ENCODE data around the gene ZBTB2.

ZBTB2 gene

GRCh38 chr6:151391471-151392413 is at the start of gene ZBTB2:
TSS of gene ZBTB2 (minus strand) at chr6:151391559. CDS start at chr6:151373637, 17,922 bp downstream.
- no peaks in the 10 kb centered on the region for H3K9me3 Mint-ChIP-seq
- H3K36me3 Mint-ChIP-seq = no peaks in the 10 kb centered on the region
- peaks cover 71% of the 10 kb centered on the region for H3K4me1 Mint-ChIP-seq
- peak within 1 kb of the TSS; percentile 95 for H3K4me3 Mint-ChIP-seq
- no peaks in the 10 kb centered on the region for H3K27me3 Mint-ChIP-seq
- peak within 1 kb of the TSS; percentile 98 for H3K27ac Mint-ChIP-seq

- peaks cover 7% of the 10 kb centered on the region for H3K36me3 Mint-ChIP-seq
- H3K9me3 Mint-ChIP-seq = no peaks in the 10 kb centered on the region
- no peak overlapping the region for H3K27ac Mint-ChIP-seq
- H3K4me1 Mint-ChIP-seq = peaks cover 51% of the 10 kb centered on the region
- H3K4me3 Mint-ChIP-seq = no peak overlapping the region
- no peaks in the 10 kb centered on the region for H3K27me3 Mint-ChIP-seq
These were observed 49.6 kb upstream of the ZBTB2 start for GRCh38 chr6:151440930-151441329.

GRCh38 chr6:151440498-151440897 is 49.1 kb upstream of the ZBTB2 start:
- H3K36me3 Mint-ChIP-seq = peaks cover 7% of the 10 kb centered on the region
- H3K4me1 Mint-ChIP-seq = peaks cover 47% of the 10 kb centered on the region
- H3K9me3 Mint-ChIP-seq = no peaks in the 10 kb centered on the region
- no peaks in the 10 kb centered on the region for H3K27me3 Mint-ChIP-seq
- no peak overlapping the region for H3K27ac Mint-ChIP-seq
- no peak overlapping the region for H3K4me3 Mint-ChIP-seq

- no peaks in the 10 kb centered on the region for H3K27me3 Mint-ChIP-seq
- H3K36me3 Mint-ChIP-seq = peaks cover 5% of the 10 kb centered on the region
- peak overlapping the region; percentile 69 for H3K27ac Mint-ChIP-seq
- H3K4me3 Mint-ChIP-seq = no peak overlapping the region
- no peaks in the 10 kb centered on the region for H3K9me3 Mint-ChIP-seq
- peaks cover 28% of the 10 kb centered on the region for H3K4me1 Mint-ChIP-seq
These were observed 46.0 kb upstream of the ZBTB2 start for GRCh38 chr6:151437401-151437800.

- peaks cover 25% of the 10 kb centered on the region for H3K4me1 Mint-ChIP-seq
- H3K4me3 Mint-ChIP-seq = no peak overlapping the region
- no peaks in the 10 kb centered on the region for H3K27me3 Mint-ChIP-seq
- H3K36me3 Mint-ChIP-seq = peaks cover 6% of the 10 kb centered on the region
- no peak overlapping the region for H3K27ac Mint-ChIP-seq
- H3K9me3 Mint-ChIP-seq = no peaks in the 10 kb centered on the region
These were observed 45.4 kb upstream of the ZBTB2 start for GRCh38 chr6:151436802-151437201.

- Mint-ChIP-seq H3K36me3 (peaks cover 6% of the 10 kb centered on the region), H3K27ac (no peak overlapping the region), H3K4me3 (no peak overlapping the region), H3K4me1 (peaks cover 20% of the 10 kb centered on the region), H3K27me3 (no peaks in the 10 kb centered on the region), H3K9me3 (no peaks in the 10 kb centered on the region)
These were observed 44.9 kb upstream of the ZBTB2 start for GRCh38 chr6:151436300-151436699.

- H3K36me3 Mint-ChIP-seq = peaks cover 12% of the 10 kb centered on the region
- H3K27ac Mint-ChIP-seq = no peak overlapping the region
- peaks cover 10% of the 10 kb centered on the region for H3K4me1 Mint-ChIP-seq
- H3K9me3 Mint-ChIP-seq = no peaks in the 10 kb centered on the region
- no peak overlapping the region for H3K4me3 Mint-ChIP-seq
- H3K27me3 Mint-ChIP-seq = no peaks in the 10 kb centered on the region
These were observed 43.0 kb upstream of the ZBTB2 start for GRCh38 chr6:151434369-151434768.

- H3K27ac Mint-ChIP-seq = no peak overlapping the region
- H3K9me3 Mint-ChIP-seq = no peaks in the 10 kb centered on the region
- peaks cover 14% of the 10 kb centered on the region for H3K36me3 Mint-ChIP-seq
- H3K4me1 Mint-ChIP-seq = peaks cover 2% of the 10 kb centered on the region
- H3K27me3 Mint-ChIP-seq = no peaks in the 10 kb centered on the region
- H3K4me3 Mint-ChIP-seq = no peak overlapping the region
These were observed 41.3 kb upstream of the ZBTB2 start for GRCh38 chr6:151432651-151433050.

- peaks cover 16% of the 10 kb centered on the region for H3K36me3 Mint-ChIP-seq
These were observed 40.0 kb upstream of the ZBTB2 start for GRCh38 chr6:151431337-151431736.

GRCh38 chr6:151430886-151431285 is 39.5 kb upstream of the ZBTB2 start:
- no peaks in the 10 kb centered on the region for H3K4me1 Mint-ChIP-seq
- peaks cover 17% of the 10 kb centered on the region for H3K36me3 Mint-ChIP-seq
- no peaks in the 10 kb centered on the region for H3K27me3 Mint-ChIP-seq
- H3K9me3 Mint-ChIP-seq = no peaks in the 10 kb centered on the region
- peak overlapping the region; percentile 26 for H3K27ac Mint-ChIP-seq
- no peak overlapping the region for H3K4me3 Mint-ChIP-seq

More at GRCh38 chr6:151431337-151431736, 40.0 kb upstream of the ZBTB2 start:
- Mint-ChIP-seq H3K9me3 (no peaks in the 10 kb centered on the region), H3K4me1 (no peaks in the 10 kb centered on the region), H3K4me3 (no peak overlapping the region), H3K27ac (peak overlapping the region; percentile 26), H3K27me3 (no peaks in the 10 kb centered on the region)

- no peaks in the 10 kb centered on the region for H3K4me1 Mint-ChIP-seq
- no peaks in the 10 kb centered on the region for H3K9me3 Mint-ChIP-seq
- peaks cover 22% of the 10 kb centered on the region for H3K36me3 Mint-ChIP-seq
- H3K27me3 Mint-ChIP-seq = no peaks in the 10 kb centered on the region
- no peak overlapping the region for H3K27ac Mint-ChIP-seq
- H3K4me3 Mint-ChIP-seq = no peak overlapping the region
These were observed 36.9 kb upstream of the ZBTB2 start for GRCh38 chr6:151428093-151428735.

GRCh38 chr6:151425561-151425960 is 34.2 kb upstream of the ZBTB2 start:
- no peak overlapping the region for H3K27ac Mint-ChIP-seq
- H3K27me3 Mint-ChIP-seq = no peaks in the 10 kb centered on the region
- H3K9me3 Mint-ChIP-seq = no peaks in the 10 kb centered on the region
- no peak overlapping the region for H3K4me3 Mint-ChIP-seq
- peaks cover 12% of the 10 kb centered on the region for H3K36me3 Mint-ChIP-seq
- no peaks in the 10 kb centered on the region for H3K4me1 Mint-ChIP-seq

GRCh38 chr6:151422981-151423380 is 31.6 kb upstream of the ZBTB2 start:
- Mint-ChIP-seq H3K4me1 (no peaks in the 10 kb centered on the region), H3K9me3 (no peaks in the 10 kb centered on the region), H3K4me3 (no peak overlapping the region), H3K27ac (peak overlapping the region; percentile 18), H3K27me3 (no peaks in the 10 kb centered on the region), H3K36me3 (peaks cover 11% of the 10 kb centered on the region)

GRCh38 chr6:151417477-151417876 is 26.1 kb upstream of the ZBTB2 start:
- Mint-ChIP-seq H3K9me3 (no peaks in the 10 kb centered on the region), H3K4me1 (peaks cover 31% of the 10 kb centered on the region), H3K4me3 (no peak overlapping the region), H3K27ac (no peak overlapping the region), H3K27me3 (no peaks in the 10 kb centered on the region), H3K36me3 (peaks cover 26% of the 10 kb centered on the region)

- Mint-ChIP-seq H3K27me3 (no peaks in the 10 kb centered on the region), H3K4me3 (no peak overlapping the region)
These were observed 23.4 kb upstream of the ZBTB2 start for GRCh38 chr6:151414641-151415260.

More at GRCh38 chr6:151414641-151415260, 23.4 kb upstream of the ZBTB2 start:
- Mint-ChIP-seq H3K4me1 (peaks cover 32% of the 10 kb centered on the region), H3K9me3 (no peaks in the 10 kb centered on the region), H3K27ac (no peak overlapping the region), H3K36me3 (peaks cover 26% of the 10 kb centered on the region)

Measured in activated naive CD4-positive, alpha-beta T cell treated with anti-CD3 and anti-CD28 coated beads, Interleukin-2, amount 50 U/mL, for 24 hours (primary cell).